GM12865 (cell line): ENCODE data around the gene CERS3.
"Not testable (repeated sequence)": the region's sequence is repeated elsewhere in the genome, so short reads cannot be mapped to it uniquely, and the experiment has no call there.

Experiments used
- DNase-seq: peaks from one replicate; pipeline ENCODE4 v3.0.0; 2010; ENCODE audit warnings: low read depth
- H3K4me3 ChIP-seq: 2 replicates; pipeline ENCODE4 v1.5.1; 2011; ENCODE audit warnings: mild to moderate bottlenecking, low read depth, low read length, control low read depth
- TF ChIP-seq, protein P1 (sequence below): IDR thresholded peaks from 2 replicates; pipeline ENCODE4 v1.5.1; 2011; ENCODE audit warnings: low read length, control low read depth, low read depth, inconsistent platforms; ENCODE audit not compliant: insufficient read depth; ENCODE audit errors: missing control alignments

Gene CERS3

DNA sequence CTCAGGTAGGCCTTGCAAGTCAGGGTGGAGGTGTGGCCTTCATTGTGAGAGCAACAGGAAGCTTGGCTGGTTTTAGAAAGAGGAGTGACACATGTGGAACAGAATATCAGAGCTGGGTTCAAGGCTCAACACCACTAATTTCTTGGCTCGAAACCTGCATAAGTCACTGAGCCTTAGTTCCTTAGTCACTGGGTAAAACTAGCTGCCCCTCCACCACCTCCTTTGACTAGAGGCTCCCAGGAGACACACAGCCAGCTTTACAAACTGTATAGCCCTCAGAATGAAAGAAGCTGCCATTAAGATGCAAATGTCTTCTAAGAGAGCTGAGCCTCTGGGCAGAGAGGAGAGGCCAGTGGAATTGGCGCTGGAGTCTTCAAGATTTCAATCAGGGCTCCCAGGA lies 67.7 kb downstream of the CERS3 start:
- DNase-seq = peak; percentile 70
- TF ChIP-seq, protein P1, sequence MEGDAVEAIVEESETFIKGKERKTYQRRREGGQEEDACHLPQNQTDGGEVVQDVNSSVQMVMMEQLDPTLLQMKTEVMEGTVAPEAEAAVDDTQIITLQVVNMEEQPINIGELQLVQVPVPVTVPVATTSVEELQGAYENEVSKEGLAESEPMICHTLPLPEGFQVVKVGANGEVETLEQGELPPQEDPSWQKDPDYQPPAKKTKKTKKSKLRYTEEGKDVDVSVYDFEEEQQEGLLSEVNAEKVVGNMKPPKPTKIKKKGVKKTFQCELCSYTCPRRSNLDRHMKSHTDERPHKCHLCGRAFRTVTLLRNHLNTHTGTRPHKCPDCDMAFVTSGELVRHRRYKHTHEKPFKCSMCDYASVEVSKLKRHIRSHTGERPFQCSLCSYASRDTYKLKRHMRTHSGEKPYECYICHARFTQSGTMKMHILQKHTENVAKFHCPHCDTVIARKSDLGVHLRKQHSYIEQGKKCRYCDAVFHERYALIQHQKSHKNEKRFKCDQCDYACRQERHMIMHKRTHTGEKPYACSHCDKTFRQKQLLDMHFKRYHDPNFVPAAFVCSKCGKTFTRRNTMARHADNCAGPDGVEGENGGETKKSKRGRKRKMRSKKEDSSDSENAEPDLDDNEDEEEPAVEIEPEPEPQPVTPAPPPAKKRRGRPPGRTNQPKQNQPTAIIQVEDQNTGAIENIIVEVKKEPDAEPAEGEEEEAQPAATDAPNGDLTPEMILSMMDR = no peak
- no peak overlapping the region for H3K4me3 ChIP-seq

DNA sequence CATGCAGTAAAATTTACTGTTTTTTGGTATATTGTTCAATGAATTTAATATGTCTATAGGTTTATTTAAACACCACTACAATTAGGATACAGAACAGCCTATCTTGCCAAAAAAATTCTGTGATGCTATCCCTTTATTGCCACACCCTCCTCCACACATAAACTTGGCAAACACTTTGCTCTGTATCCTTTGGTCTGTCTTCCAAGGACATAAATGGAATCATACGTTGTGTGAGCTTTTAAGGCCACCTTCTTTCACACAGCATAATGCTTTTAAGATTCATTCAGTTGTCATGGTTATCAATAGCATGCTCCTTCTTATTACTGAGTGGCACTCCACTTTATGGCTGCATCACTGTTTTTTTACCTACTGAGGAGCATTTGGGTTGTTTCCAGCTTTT lies 71.5 kb downstream of the CERS3 start:
- TF ChIP-seq, protein P1 = no peak
- no peak overlapping the region for H3K4me3 ChIP-seq
- DNase-seq = no peak

DNA sequence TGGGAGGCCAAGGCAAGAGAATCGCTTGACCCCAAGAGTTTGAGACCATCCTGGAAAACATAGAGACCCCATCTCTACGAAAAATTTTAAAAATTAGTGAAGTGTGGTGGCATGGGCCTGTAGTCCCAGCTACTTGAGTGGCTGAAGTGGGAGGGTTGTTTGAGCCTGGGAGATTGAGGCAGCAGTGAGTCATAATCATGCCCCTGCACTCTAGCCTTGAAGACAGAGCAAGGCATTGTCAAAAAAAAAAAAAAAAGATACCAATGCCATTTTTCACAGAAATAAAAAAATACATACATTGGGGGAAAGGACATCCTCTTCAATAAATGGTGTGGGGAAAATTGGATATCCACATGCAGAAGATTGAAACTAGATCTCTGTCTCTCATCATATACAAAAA lies 74.6 kb downstream of the CERS3 start:
- TF ChIP-seq, protein P1 = no peak
- no peak overlapping the region for H3K4me3 ChIP-seq
- DNase-seq = no peak

DNA sequence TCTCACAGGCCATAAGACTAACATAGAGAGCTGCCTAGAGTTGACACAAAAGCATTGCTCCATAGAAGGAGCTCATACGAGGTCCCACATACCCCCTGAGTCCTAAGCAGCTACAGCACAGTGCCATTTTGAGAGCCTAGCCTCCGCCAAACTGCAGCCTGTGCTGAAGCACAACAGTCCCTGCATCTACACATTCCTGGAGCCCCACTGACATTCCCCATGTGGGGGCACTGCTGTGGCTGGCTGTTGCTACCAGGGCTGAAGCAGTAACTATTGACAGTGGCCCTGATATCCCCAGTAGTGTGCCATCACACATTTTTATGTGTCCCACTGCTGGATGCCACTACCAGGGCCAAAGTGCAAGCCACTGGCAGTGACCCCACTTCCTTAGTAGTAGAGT lies 80.3 kb downstream of the CERS3 start:
- TF ChIP-seq, protein P1 = no peak
- no peak for DNase-seq
- no peak overlapping the region for H3K4me3 ChIP-seq

DNA sequence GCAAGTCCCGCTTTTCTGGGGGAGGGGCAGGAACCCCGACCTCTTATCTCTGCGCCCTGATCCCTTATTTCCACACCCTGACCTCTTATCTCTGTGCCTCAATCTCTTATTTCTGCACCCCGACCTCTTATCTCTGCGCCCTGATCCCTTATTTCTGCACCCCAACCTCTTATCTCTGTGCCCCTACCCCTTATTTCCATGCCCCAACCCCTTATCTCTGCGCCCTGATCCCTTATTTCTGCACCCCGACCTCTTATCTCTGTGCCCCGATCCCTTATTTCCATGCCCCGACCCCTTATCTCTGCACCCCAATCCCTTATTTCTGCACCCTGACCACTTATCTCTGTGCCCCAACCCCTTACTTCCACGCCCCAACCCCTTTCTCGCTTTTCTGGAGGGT lies 87.7 kb downstream of the CERS3 start:
- H3K4me3 ChIP-seq, DNase-seq: not testable (repeated sequence)

DNA sequence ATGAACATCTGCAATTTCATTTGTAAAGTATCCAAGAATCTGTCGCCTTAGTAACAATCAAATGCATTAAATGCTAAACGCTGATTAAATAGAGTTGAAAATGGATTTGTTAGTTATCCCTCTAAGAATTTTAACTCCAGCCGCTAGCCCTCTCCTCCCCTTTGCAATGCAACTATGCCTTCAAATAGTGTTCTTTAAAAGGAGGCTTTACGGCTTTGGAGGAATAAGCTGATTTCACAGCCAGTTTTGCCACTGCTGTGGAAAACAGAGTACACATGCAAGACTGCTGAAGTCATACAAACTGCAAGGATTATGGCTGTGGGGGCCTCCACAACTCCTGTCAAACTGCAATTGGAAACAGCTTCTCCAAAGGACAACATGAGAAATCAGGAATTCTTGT lies 89.2 kb downstream of the CERS3 start:
- no peak for DNase-seq
- TF ChIP-seq, protein P1 = no peak
- no peak overlapping the region for H3K4me3 ChIP-seq

DNA sequence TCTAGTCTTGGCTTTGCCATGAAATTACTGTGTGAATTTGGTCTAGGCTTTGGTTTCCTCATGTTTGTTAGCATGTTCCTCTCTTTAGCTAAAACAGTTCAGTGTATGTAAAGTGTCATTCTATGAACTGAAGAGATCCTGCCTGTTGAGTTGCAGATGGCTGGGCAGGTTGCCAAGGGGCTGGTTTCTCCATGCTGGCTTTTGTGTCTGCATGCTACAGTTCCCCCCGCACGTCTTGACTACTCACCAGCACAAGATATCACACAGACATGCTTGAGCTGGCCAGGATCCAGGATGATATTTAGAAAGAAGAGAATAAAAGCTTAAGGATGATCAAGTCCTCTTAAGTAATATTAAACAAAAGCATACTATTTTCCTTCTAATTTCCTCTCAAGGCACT lies 90.2 kb downstream of the CERS3 start:
- peak; percentile 90 for DNase-seq
- TF ChIP-seq, protein P1 = no peak

More for the DNA sequence above, 90.2 kb downstream of the CERS3 start:
- no peak overlapping the region for H3K4me3 ChIP-seq
